Measurements from ENCODE around the gene CRYL1. TPM values are rescaled to one million over a fixed set of nuclear protein-coding genes. Genes with fewer than 3 reads are reported as not detected.

CRYL1 gene
- total RNA-seq, 6 donors from 2014 or later, result 22.2 to 38.9 (median 28.7) TPM

GRCh38 chr13:20503088-20504083 lies 22.3 kb downstream of the CRYL1 start:
- no peak for TF ChIP-seq EP300 (IDR thresholded peaks at IDR 0.05)
- TF ChIP-seq POLR2A (IDR thresholded peaks at IDR 0.05), result no peak
- TF ChIP-seq, protein P1, sequence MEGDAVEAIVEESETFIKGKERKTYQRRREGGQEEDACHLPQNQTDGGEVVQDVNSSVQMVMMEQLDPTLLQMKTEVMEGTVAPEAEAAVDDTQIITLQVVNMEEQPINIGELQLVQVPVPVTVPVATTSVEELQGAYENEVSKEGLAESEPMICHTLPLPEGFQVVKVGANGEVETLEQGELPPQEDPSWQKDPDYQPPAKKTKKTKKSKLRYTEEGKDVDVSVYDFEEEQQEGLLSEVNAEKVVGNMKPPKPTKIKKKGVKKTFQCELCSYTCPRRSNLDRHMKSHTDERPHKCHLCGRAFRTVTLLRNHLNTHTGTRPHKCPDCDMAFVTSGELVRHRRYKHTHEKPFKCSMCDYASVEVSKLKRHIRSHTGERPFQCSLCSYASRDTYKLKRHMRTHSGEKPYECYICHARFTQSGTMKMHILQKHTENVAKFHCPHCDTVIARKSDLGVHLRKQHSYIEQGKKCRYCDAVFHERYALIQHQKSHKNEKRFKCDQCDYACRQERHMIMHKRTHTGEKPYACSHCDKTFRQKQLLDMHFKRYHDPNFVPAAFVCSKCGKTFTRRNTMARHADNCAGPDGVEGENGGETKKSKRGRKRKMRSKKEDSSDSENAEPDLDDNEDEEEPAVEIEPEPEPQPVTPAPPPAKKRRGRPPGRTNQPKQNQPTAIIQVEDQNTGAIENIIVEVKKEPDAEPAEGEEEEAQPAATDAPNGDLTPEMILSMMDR (IDR thresholded peaks at IDR 0.05), result no peak
- TF ChIP-seq POLR2AphosphoS5 (IDR thresholded peaks at IDR 0.05), result no peak
- ATAC-seq (ENCODE audit: low FRiP score in 2 of 2), result no peak
- H3K4me3 ChIP-seq, result no peak overlapping the region
- H3K27ac ChIP-seq, result no peak overlapping the region
- H3K36me3 ChIP-seq, result no peaks in the 10 kb centered on the region
- H3K4me1 ChIP-seq, result peaks cover 0 to 5% (median 2%) of the 10 kb centered on the region in 4 donors
- no peaks in the 10 kb centered on the region for H3K9me3 ChIP-seq
- H3K27me3 ChIP-seq, result no peaks in the 10 kb centered on the region
- no peak for DNase-seq
- 91 to 94% methylated on average over 15 to 16 of the region's 16 CpGs for WGBS, 2 donors

DNA sequence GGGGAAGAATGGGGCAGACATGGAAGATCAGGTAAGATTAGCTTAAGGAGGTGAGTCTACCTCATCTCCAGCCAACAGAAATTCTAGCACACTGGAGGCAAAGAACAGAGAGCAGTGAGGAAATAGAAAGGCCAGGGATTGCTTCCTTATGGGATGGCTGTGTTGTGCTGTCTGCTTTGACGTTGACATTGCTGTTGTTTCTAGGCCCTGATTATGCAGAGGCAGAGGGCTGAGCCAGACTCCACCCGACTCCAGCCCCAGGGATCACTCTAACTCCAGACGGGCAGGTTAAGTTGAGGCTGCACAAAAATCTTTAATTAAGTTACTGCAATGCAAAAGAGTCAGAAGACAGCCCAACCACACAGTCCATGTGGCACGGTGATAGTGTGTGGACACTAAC lies 24.1 kb downstream of the CRYL1 start:
- H3K27me3 ChIP-seq, result no peaks in the 10 kb centered on the region
- no peak for DNase-seq
- H3K36me3 ChIP-seq, result no peaks in the 10 kb centered on the region
- no peaks in the 10 kb centered on the region for H3K9me3 ChIP-seq
- H3K27ac ChIP-seq, result peak overlapping the region in 1 of 4 donors; percentile 6
- 68 to 71% methylated on average over 4 of the region's 4 CpGs for WGBS, 2 donors
- TF ChIP-seq POLR2A (IDR thresholded peaks at IDR 0.05) (no peak), POLR2AphosphoS5 (IDR thresholded peaks at IDR 0.05) (no peak), EP300 (IDR thresholded peaks at IDR 0.05) (no peak)
- TF ChIP-seq, protein P1 (IDR thresholded peaks at IDR 0.05), result no peak
- H3K4me1 ChIP-seq, result peaks cover 0 to 5% (median 2%) of the 10 kb centered on the region in 4 donors
- no peak for ATAC-seq (ENCODE audit: low FRiP score in 2 of 2)
- no peak overlapping the region for H3K4me3 ChIP-seq

- ATAC-seq (ENCODE audit: low FRiP score in 2 of 2) (peak; percentile 50 to 52), DNase-seq (no peak)
- TF ChIP-seq POLR2A (IDR thresholded peaks at IDR 0.05), result no peak
- no peak for TF ChIP-seq POLR2AphosphoS5 (IDR thresholded peaks at IDR 0.05)
- TF ChIP-seq, protein P1 (IDR thresholded peaks at IDR 0.05), result no peak
- no peak for TF ChIP-seq EP300 (IDR thresholded peaks at IDR 0.05)
- H3K27me3 ChIP-seq, result no peaks in the 10 kb centered on the region
- peaks cover 0 to 4% (median under 1%) of the 10 kb centered on the region in 4 donors for H3K4me1 ChIP-seq
- H3K36me3 ChIP-seq, result no peaks in the 10 kb centered on the region
- no peak overlapping the region for H3K4me3 ChIP-seq
- no peaks in the 10 kb centered on the region for H3K9me3 ChIP-seq
- WGBS, 2 donors, result 89 to 92% methylated on average over 2 of the region's 2 CpGs
- peak overlapping the region in 1 of 4 donors; percentile 6 for H3K27ac ChIP-seq
Observed at GRCh38 chr13:20501120-20501519, 24.5 kb downstream of the CRYL1 start.

DNA sequence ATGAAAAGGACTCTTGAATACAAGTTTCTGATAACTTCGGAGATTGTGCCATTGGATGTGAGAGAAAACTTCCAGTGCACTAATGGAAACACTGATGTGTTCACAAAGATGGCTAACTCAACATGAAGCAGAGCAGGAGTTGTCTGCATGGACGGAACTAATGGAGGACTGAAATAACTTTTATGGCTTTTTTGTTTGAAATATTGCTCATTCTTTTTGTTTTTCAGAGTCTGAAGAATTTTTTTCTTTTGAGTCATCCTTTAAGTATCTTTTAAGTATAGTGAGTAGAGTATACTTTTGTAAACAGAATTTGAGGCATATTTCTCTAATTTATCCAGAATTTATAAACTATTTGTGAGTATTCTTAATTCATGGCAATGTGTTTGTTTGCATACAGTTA lies 25.7 kb downstream of the CRYL1 start:
- H3K27me3 ChIP-seq, result no peaks in the 10 kb centered on the region
- no peak overlapping the region for H3K4me3 ChIP-seq
- peaks cover 0 to 8% (median 4%) of the 10 kb centered on the region in 4 donors for H3K4me1 ChIP-seq
- no peaks in the 10 kb centered on the region for H3K36me3 ChIP-seq
- no peak overlapping the region for H3K27ac ChIP-seq
- WGBS, 2 donors, result 96 to 100% methylated on average over 2 of the region's 2 CpGs
- DNase-seq (no peak), ATAC-seq (ENCODE audit: low FRiP score in 2 of 2) (no peak)
- TF ChIP-seq POLR2AphosphoS5 (IDR thresholded peaks at IDR 0.05), result no peak
- no peak for TF ChIP-seq POLR2A (IDR thresholded peaks at IDR 0.05)
- TF ChIP-seq EP300 (IDR thresholded peaks at IDR 0.05), result no peak
- TF ChIP-seq, protein P1 (IDR thresholded peaks at IDR 0.05), result no peak
- H3K9me3 ChIP-seq, result no peaks in the 10 kb centered on the region
